Adrenal gland (tissue), 12 donors: Measurements from ENCODE around the gene PLEKHO2. TPM values are rescaled to one million over a fixed set of nuclear protein-coding genes. Genes with fewer than 3 reads are reported as not detected.

Source experiments
- DNase-seq, 7 donors: peaks; one replicate each; pipeline ENCODE4 v3.0.0-alpha.2; 2019 to 2020
- H3K27ac ChIP-seq, 5 donors: fragments of 200-600 bp; sonication (generic) in 4 of 5; 1 replicate in 3 of 5; 2 replicates in 2 of 5; pipeline versions ENCODE4 v1.5.1 to v1.8.0; 2016 to 2020; ENCODE audit warnings: mild to moderate bottlenecking in 1 of 5
- H3K27me3 ChIP-seq: fragments of 200-600 bp; 2 replicates; pipeline ENCODE4 v1.8.0; 2021
- H3K36me3 ChIP-seq, 2 donors: fragments of 200-600 bp; replicated peaks in 1 of 2; 1 replicate in 1 of 2; 2 replicates in 1 of 2; pipeline versions ENCODE4 v1.5.1 to v1.8.0; 2018 to 2022
- H3K4me1 ChIP-seq, 2 donors: fragments of 200-600 bp; replicated peaks in 1 of 2; 1 replicate in 1 of 2; 2 replicates in 1 of 2; pipeline versions ENCODE4 v1.5.1 to v1.8.0; 2018 to 2021
- H3K4me3 ChIP-seq, 4 donors: fragments of 200-600 bp; sonication (generic) in 3 of 4; one replicate each; pipeline ENCODE4 v1.5.1; 2016 to 2018
- H3K9me3 ChIP-seq, 3 donors: fragments of 200-600 bp; sonication (generic) in 1 of 3; replicated peaks in 1 of 3; 1 replicate in 2 of 3; 2 replicates in 1 of 3; pipeline versions ENCODE4 v1.5.1 to v1.8.0; 2016 to 2021
- POLR2A ChIP-seq, 2 donors: fragments of 450-650 bp; IDR thresholded peaks; one replicate each; pipeline ENCODE4 v1.6.1; 2017; ENCODE audit warnings: antibody characterized with exemption in 2 of 2, mild to moderate bottlenecking in 2 of 2, moderate library complexity in 1 of 2
- WGBS, 4 donors: extraction: QIAGEN DNeasy Blood & Tissue Kit in 2 of 4; methylation state at CpG; one replicate each; pipeline versions ENCODE4 v1.1.5 to v1.1.7; 2013 to 2017; 5-methylcytosine and 5-hydroxymethylcytosine counted together
- intact Hi-C, 2 donors: fragments of 100-400 bp; cut with DNase I; formaldehyde crosslinking; loops; one replicate each; pipeline versions ENCODE4 v1.14.1 to v1.15.0; 2022 to 2023
- polyA plus RNA-seq, 3 donors: library from polyadenylated mRNA; stranded (reverse); fragments of 200-250 nt in 2 of 3; fragments of 350-450 nt in 1 of 3; fragmentation: Illumina TruSeq in 1 of 3; extraction: RNeasy Lipid Tissue Mini Kit (QIAGEN cat#74804) in 1 of 3; gene quantifications; one replicate each; pipeline ENCODE4 v1.2.3, GENCODE V29; 2013 to 2014
- total RNA-seq, 9 donors: library from RNA; depleted of rRNA in 4 of 9; stranded (reverse); fragments of >200 nt in 4 of 9; fragments of 120-200 nt in 1 of 9; fragmentation: NEBNext Ultra II Directional in 1 of 9; extraction: Animal tissue kit (Norgen Biotek cat#: 25700) in 1 of 9; gene quantifications; one replicate each; pipeline versions ENCODE4 v1.1.0 to v1.2.4, GENCODE V29; 2013 to 2023
- TF ChIP-seq, protein P1 (sequence below), 6 experiments: fragments of 450-650 bp in 4 of 6; fragments of 200-600 bp in 2 of 6; sonication (generic) in 1 of 6; IDR thresholded peaks; 1 replicate in 5 of 6; 2 replicates in 1 of 6; pipeline versions ENCODE4 v1.5.1 to v1.8.0; 2016 to 2021; ENCODE audit warnings: antibody characterized with exemption in 6 of 6, mild to moderate bottlenecking in 2 of 6, moderate library complexity in 1 of 6
- donor health status: healthy with polysubstance abuse.
- donor health status: Bipolar disorder and iron deficiency.
- donor health status: DM: yes; HTN: yes; CAD: no.
- donor health status: DM: no; HTN: no; CAD: no.
- donor health status: DM: no; HTN: no; CAD: no.
- donor health status: DM: yes; HTN: yes; CAD: no.

Gene PLEKHO2
- total and polyA plus RNA-seq, 12 donors = 11.7 to 62.9 (median 48.5) TPM

DNA sequence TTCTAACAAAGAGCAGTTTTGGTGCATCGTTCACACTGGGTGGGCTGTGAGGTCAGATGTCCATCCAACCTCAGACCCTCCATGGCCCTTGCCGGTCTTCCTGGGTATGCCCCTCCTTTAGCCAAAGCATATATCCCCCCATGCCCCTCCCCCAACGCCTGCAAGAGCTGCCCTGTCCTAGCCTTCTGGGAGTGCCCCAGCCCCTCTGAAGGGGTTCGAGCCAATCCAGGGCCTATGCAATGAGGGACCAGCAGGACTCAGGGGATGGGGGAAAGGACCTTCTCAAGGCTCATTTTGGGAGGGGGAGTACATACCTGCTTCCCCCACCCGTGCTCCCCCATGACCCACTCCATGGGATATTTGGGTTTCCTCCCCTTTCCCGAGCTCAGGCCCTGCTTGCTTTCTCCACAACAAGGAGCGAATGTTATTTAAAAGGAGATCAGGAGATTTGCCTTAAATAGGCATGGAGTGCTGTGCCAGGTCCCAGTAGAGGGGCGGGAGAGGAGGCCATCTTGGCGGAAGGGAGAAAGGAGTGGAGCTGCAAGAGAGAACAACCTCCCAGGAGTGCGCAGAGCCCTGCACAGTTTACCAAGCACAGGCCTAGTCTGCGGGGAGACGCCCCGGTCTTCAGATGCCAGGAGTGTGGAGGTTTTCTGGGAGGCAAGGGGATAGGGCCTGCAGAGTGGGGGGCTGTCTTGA is 34.5 kb upstream of the PLEKHO2 start:
- WGBS, 4 donors = 72 to 81% (median 80%) methylated on average over 12 to 13 of the region's 13 CpGs
- no peaks in the 10 kb centered on the region for H3K9me3 ChIP-seq
- no peaks in the 10 kb centered on the region for H3K36me3 ChIP-seq
- no peaks in the 10 kb centered on the region for H3K27me3 ChIP-seq
- intact Hi-C loops = no loop called here
- no peaks in the 10 kb centered on the region for H3K4me1 ChIP-seq
- TF ChIP-seq POLR2A (IDR thresholded peaks at IDR 0.05) = no peak
- TF ChIP-seq, protein P1, sequence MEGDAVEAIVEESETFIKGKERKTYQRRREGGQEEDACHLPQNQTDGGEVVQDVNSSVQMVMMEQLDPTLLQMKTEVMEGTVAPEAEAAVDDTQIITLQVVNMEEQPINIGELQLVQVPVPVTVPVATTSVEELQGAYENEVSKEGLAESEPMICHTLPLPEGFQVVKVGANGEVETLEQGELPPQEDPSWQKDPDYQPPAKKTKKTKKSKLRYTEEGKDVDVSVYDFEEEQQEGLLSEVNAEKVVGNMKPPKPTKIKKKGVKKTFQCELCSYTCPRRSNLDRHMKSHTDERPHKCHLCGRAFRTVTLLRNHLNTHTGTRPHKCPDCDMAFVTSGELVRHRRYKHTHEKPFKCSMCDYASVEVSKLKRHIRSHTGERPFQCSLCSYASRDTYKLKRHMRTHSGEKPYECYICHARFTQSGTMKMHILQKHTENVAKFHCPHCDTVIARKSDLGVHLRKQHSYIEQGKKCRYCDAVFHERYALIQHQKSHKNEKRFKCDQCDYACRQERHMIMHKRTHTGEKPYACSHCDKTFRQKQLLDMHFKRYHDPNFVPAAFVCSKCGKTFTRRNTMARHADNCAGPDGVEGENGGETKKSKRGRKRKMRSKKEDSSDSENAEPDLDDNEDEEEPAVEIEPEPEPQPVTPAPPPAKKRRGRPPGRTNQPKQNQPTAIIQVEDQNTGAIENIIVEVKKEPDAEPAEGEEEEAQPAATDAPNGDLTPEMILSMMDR (IDR thresholded peaks at IDR 0.05) = no peak
- DNase-seq = no peak
- H3K27ac ChIP-seq = no peak overlapping the region
- H3K4me3 ChIP-seq = no peak overlapping the region

DNA sequence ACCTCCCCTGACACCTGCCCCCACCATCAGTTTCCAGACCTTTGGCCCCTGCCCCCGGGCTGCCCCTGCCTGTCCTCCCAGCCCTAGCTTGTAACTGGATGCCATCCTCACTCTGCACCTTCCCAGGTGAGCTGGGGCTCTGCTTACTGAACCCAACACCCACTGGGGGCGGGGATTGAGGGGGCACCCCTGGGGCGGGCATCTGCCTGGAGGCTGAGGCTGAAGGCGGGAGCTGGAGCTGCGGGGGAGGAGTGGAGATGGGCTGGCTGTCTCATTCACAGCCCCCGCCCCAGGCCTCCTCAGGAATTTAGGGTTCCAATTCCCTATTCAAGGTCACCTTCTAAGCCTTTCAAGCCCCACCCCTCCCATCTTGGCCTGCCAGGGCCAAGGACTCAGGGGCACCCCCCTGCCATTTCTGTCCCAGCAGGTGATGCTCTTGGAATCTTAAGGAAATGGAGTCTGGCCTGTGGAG is 33.9 kb upstream of the PLEKHO2 start:
- WGBS, 4 donors = 76 to 82% (median 78%) methylated on average over 1 to 6 of the region's 6 CpGs
- TF ChIP-seq, protein P1 (IDR thresholded peaks at IDR 0.05) = no peak
- no peak for TF ChIP-seq POLR2A (IDR thresholded peaks at IDR 0.05)
- intact Hi-C loops = no loop called here
- no peak overlapping the region for H3K27ac ChIP-seq
- H3K36me3 ChIP-seq = no peaks in the 10 kb centered on the region
- no peaks in the 10 kb centered on the region for H3K4me1 ChIP-seq
- H3K4me3 ChIP-seq = no peak overlapping the region
- DNase-seq = no peak
- H3K27me3 ChIP-seq = no peaks in the 10 kb centered on the region
- no peaks in the 10 kb centered on the region for H3K9me3 ChIP-seq

DNA sequence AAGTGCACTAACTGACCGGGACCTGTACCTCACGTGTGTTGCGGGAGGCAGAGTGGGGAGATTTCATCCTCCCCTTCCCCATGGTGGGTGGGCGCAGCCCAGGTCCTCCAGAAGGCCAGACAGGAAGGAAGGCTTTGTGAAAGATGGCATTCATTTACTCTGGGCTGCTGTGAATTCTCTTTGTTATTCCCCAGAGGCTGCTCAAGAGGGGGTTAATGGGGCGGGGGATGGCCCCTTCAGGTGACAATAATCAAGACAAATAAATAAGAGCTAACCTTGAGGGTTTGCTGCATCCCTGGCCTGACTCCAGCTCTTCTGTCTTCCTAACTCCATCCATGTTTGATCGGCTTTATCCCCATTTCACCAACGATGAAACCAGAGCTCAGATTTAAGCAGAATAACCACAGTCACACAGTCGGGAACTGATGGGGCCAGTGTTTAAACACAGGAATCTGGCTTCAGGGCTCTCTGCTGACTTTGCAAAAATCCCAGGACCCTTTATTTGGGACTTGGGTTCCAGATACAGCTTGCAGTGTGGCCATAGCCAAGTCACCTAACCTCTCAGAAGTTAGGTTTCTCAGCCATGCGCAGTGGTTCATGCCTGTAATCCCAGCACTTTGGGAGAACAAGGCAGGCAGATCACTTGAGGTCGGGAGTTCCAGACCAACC is 32.8 kb upstream of the PLEKHO2 start:
- intact Hi-C loops = no loop called here
- H3K27ac ChIP-seq = no peak overlapping the region

More for the DNA sequence above, 32.8 kb upstream of the PLEKHO2 start:
- peaks cover 4 to 6% of the 10 kb centered on the region in 2 donors for H3K4me1 ChIP-seq
- TF ChIP-seq, protein P1 (IDR thresholded peaks at IDR 0.05) = no peak
- TF ChIP-seq POLR2A (IDR thresholded peaks at IDR 0.05) = no peak
- H3K4me3 ChIP-seq = no peak overlapping the region
- no peaks in the 10 kb centered on the region for H3K36me3 ChIP-seq
- DNase-seq = no peak
- H3K27me3 ChIP-seq = no peaks in the 10 kb centered on the region
- WGBS, 4 donors = 63 to 72% (median 69%) methylated on average over 10 of the region's 10 CpGs
- H3K9me3 ChIP-seq = no peaks in the 10 kb centered on the region
